ENCODE measurements around the gene SLC16A5.
"Not testable (repeated sequence)": the region's sequence is repeated elsewhere in the genome, so short reads cannot be mapped to it uniquely, and the experiment has no call there.

SLC16A5 gene

GRCh38 chr17:75110234-75110937 lies 22.6 kb downstream of the SLC16A5 start:
- DNase-seq (ENCODE audit: low read depth in 2 of 2), result no peak

DNA sequence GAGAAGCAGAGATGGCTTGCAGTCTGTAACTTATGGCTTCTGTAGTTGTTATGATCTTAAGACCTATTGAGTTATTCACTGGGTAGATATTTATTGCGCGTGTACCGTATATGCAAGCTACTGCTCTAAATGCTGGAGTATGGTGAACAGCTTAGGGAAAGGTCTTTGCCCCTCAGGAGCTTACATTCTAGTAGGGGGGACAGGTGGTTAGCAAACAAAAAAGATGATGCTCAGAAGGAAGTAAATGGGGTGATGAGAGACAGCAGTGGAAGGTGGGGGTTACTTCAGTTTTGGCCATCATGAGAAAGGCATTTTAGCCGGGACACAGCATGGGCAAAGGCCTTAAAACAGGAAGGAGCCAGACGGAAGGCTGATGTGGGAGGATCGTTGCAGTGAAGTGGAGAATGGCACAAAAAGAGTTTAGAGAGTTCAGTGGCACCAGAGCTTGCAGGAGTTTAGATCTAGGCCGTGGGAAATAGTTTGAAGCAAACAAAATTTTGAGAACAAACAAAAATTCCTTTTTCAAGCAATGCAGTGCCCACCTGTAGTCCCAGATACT lies 24.1 kb downstream of the SLC16A5 start:
- DNase-seq (ENCODE audit: low read depth in 2 of 2), result no peak

DNA sequence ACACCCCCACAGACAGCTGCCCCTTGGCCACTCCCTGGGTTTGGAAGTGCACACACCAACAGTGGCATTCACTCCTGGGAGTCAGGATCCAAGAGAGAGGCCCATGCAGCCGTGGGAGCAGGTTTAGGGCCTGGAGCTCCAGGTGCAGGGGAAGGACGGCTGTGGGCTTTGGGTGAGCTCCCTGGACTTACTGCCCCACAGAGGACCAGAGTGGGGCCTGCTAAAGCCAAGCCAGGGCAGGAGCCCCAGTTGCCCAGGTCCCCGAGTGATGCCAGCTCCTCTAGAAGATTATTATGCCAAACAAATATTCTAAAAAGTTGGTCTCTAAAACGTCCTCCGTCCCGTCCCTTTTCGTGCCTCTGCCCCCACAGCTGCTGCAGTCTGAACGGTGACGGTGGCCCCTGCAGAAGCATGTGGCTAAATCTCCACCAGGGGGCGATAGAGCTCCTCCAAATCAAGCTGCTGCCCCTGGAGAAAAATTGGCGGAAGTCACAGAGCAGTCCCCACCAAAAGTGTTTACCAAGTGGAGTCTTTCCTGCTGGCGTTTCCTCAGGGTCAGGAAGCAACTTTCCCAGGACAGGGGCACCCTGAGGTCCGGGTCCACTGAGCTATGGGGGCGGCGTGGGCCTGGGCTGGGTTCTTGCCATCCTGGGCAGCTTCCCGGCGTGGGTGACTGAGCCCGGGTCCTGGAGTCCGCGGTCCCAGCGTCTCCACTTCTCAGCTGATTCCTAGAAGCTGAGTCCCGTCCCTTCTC lies 26.2 kb downstream of the SLC16A5 start:
- peak; percentile 74 to 82 for DNase-seq (ENCODE audit: low read depth in 2 of 2)

DNA sequence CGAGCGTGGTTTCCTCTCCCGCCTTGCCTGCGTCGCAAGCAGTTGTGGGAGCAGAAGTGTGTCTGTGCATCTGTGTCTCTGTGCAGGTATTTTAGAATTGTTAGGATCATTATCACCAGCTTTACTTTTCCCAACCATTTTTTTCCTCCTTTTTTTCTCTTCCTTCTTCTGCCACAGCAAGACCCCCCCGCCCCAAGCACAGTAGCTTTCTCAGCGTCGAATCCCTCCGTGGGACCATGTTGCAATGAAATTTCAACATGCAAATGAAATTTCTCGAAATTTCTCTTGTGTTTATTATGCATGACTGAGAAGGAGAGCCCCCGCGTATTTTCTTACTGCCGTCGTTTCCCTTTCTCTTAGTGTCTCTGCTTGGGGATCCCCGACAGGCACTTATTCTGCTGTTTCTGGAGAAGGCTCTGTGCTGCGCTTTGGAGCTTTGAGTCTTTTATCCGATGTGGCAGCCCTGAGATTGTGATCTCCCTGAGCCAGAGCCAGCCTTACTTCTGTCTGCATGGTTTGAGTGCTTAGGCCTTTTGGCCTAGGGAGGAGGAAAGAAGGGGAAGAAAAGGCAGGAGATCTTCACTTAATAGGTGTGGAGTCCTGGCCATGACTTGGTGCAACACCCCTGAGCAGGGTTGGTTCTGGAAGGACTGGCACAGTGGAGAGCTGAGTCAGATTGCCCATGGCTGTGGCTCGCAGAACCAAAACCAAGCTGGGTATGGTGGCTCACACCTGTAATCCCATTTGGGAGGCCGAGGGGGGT lies 27.0 kb downstream of the SLC16A5 start:
- no peak for DNase-seq (ENCODE audit: low read depth in 2 of 2)

DNA sequence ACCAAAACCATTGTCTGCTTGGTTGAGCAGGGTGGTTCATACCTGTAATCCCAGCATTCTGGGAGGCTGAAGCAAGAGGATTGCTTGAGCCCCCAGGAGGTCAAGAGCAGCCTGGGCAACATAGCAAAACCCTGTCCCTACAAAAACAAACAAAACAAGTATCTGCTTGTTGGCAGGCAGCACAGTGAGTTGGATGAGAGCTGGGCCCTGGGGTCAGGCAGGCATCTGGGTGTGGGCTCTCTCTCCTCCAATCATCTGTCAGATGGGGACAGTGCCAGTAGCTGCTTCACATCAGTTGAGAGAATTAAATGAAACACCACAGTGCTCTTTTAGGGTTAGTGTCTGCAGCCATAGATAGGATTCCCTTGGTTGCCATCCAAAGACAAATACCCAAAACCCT lies 27.8 kb downstream of the SLC16A5 start:
- no peak for DNase-seq (ENCODE audit: low read depth in 2 of 2)

DNA sequence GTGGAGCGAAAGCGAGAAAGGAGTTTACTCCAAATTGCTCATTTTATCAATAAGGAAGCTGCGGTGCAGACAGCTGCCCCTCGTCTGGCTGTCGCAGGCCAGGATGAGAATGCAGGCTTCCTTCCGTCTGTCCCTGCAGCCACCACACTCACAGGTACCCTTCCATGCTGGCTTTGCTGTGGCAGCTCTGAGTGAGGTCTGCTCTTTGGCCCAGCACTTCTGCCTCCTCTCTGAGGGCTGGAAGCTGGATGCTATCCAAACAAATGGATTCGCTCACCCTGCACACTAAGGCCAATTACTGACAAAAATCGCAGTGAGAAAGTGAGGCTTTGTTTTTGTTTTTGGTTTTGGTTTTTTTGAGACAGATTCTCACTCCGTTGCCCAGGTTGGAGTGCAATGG lies 29.0 kb downstream of the SLC16A5 start:
- no peak for DNase-seq (ENCODE audit: low read depth in 2 of 2)

DNA sequence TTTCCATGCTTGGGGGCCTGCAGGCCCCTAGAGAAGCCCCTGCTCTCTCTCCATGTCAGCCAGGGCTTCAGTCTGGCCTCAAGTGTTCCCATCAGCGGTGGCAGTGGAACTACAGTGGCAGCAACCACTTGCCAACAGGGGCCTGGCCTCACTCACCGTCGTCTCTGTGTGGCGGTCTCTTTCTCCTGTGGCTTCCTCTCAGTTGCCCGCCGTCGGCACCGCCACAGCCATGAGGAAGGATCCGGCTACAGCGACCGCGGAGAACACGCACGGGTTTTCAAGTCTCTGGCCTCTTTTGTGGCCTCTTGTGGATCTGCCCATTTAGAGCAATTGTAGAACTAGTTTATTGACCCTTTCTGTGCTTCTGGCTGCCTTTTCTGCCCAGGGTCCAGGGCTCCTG lies 30.6 kb downstream of the SLC16A5 start:
- DNase-seq (ENCODE audit: low read depth in 2 of 2), result no peak

DNA sequence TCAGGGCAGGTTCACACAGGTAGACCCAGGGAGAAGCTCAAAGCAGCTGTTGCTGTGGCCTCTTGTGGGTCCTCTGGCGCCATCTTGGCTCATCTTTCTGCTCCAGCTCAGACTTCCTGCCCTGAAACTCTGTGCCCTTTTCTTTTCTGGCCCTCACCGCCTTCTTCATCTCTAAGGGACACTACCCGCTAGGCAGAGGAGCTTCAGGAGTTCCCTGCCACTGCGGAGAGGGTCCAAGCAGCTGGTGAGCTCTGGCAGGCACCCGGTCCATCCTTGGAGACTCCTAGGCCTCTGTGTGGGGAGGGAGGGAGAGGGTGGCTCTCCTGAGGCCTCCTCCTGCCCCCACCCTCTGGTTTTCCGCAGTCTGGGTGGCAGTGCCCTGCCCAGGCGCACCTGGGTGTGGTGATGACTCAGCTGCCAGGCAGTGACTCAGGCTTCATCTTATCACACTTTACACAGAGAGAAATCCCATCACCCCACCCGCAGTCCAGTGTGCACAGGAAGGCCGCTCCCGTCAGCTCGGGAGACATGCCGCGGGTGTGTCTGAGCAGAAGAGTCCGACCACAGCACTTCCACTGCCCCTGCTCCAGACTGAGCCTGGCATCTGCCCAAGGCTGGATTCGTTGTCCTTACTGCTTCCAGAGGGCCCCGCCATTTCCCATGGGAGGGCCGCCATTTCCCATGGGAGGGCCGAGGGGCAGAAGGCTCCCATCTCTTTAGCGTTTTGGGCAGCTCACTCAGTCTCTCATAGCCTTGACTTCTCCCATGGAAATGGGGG lies 36.5 kb downstream of the SLC16A5 start:
- peak; percentile 26 to 46 for DNase-seq (ENCODE audit: low read depth in 2 of 2)

GRCh38 chr17:75124819-75125162 lies 37.0 kb downstream of the SLC16A5 start:
- DNase-seq (ENCODE audit: low read depth in 2 of 2), result no peak

GRCh38 chr17:75125984-75126383 lies 38.2 kb downstream of the SLC16A5 start:
- DNase-seq (ENCODE audit: low read depth in 2 of 2), result no peak

GRCh38 chr17:75126954-75127353 lies 39.2 kb downstream of the SLC16A5 start:
- DNase-seq (ENCODE audit: low read depth in 2 of 2), result no peak

- DNase-seq (ENCODE audit: low read depth in 2 of 2), result not testable (repeated sequence)
Observed at GRCh38 chr17:75127936-75128335, 40.2 kb downstream of the SLC16A5 start.

DNA sequence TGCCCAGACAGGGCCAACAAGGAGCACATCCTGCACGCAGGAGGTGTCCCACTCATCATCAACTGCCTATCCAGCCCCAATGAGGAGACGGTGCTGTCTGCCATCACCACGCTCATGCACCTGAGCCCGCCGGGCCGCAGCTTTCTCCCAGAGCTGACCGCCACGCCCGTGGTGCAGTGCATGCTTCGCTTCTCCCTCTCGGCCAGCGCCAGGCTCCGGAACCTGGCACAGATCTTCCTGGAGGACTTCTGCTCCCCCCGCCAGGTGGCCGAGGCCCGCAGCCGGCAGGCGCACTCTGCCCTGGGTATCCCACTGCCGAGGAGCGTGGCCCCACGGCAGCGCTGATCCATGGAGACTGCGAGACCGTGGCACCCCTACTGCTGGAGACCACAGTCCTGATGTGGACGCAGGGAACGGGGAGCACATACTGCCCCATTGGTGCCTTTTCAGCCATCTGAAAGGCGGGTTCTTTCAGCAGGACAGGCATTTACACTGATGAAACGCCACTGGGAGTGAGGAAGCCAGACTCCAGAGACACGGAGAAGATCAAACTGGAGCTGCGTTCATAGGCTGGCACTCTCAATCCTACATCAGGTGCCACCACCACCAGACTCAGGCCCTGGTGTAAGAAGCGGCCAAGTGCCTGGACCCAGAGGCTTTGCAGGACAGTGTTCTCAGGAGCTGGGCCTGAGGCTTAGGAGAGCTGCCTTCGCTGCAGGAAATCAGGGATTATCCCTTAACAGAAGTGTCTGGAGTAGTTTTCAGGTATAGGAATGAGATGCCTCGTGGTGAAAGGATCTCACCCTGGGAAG lies 41.1 kb downstream of the SLC16A5 start:
- no peak for DNase-seq (ENCODE audit: low read depth in 2 of 2)

GRCh38 chr17:75129576-75129975 lies 41.8 kb downstream of the SLC16A5 start:
- no peak for DNase-seq (ENCODE audit: low read depth in 2 of 2)

DNA sequence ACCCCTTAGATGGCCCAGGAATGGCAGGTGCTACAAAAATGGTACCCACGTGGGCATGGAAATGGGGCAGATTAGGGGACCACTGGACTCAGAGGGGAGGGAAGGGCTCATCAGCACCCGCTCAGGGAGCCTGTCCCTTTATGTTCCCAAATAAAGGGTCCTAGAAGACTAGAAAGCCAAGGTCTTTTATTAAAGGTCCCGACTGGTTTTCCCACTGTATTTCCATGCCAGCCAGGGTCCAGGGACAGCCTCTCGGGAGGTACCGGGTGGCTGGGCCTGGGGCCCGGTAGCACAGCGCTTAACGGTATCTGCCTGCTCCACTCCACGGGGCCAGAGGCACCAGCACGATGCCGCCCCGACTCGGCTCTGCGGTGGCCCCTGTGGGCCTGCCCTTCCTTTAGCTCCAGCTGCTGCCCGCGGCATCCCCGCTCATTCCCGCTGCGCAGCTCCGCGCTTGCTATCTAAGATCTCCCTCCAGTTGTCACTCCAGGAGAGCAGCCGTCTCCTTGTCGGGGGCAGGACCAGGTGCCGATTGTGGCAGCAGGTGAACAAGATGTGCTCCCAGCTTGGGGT lies 42.4 kb downstream of the SLC16A5 start:
- no peak for DNase-seq (ENCODE audit: low read depth in 2 of 2)

DNA sequence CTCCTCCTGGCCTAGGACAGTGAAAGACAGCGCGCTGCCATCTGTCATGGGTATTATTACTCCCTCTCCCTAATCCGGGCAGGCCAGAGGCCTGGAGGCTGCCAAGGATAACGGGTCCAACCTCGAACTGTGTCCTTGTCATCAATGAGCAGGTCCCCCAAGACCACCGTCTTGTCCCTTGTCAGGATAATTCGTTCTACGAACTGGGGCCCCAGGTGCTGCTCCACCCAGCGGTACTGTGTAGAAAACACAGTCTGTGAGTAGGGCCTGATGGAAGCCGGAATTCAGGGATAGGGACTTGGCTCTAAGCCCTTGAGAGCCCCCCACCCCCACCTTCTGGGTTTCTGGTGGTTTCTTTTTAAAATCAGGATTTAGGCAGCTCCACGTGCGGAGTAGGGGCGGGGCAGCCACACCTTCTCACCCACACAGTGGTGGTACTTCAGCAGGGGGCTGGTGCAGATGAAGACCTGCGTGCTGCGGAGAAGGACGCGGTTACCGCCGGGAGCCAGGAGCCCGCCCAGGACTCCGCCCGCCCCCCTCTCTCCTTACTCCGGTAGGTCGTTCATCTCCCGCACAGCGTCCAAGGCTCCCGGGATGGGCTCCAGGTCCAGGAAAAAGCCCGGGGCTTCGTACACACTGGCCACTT lies 43.0 kb downstream of the SLC16A5 start:
- peak; percentile 25 to 38 for DNase-seq (ENCODE audit: low read depth in 2 of 2)

GRCh38 chr17:75131278-75132017 lies 43.7 kb downstream of the SLC16A5 start, which contains the start of gene NT5C:
Gene NT5C (minus strand): TSS chr17:75131742. CDS start chr17:75131707, 35 bp downstream.
- peak; percentile 72 to 78 for DNase-seq (ENCODE audit: low read depth in 2 of 2)

GRCh38 chr17:75132018-75133000 lies 44.6 kb downstream of the SLC16A5 start:
- not testable (repeated sequence) for DNase-seq (ENCODE audit: low read depth in 2 of 2)
